ENCODE data around the gene SLC2A13. TPM values are rescaled to one million over a fixed set of nuclear protein-coding genes. Genes with fewer than 3 reads are reported as not detected.

SLC2A13 gene
- total and polyA plus RNA-seq, 4 donors, result 1.9 to 20.2 (median 6.9) TPM

- TF ChIP-seq CTCF (IDR thresholded peaks at IDR 0.05; ENCODE audit: low read depth, low read length, missing input control) (no peak), GABPA (IDR thresholded peaks at IDR 0.05 in 1 of 2, conservative IDR thresholded peaks at IDR 0.05 in 1 of 2) (no peak), YY1 (IDR thresholded peaks at IDR 0.05) (no peak), HNF4G (IDR thresholded peaks at IDR 0.05) (no peak), REST (IDR thresholded peaks at IDR 0.05) (no peak), NR2F2 (IDR thresholded peaks at IDR 0.05) (no peak), HNF4A (conservative IDR thresholded peaks at IDR 0.05) (no peak), MAX (IDR thresholded peaks at IDR 0.05) (no peak), FOXA2 (IDR thresholded peaks at IDR 0.05) (no peak)
- H3K9me3 ChIP-seq (ENCODE audit: control insufficient read depth in 4 of 4, low read length in 3 of 4), result peaks cover 0 to 3% (median under 1%) of the 10 kb centered on the region in 4 donors
- H3K4me1 ChIP-seq (ENCODE audit: control insufficient read depth in 4 of 4, insufficient read depth in 4 of 4, low read length in 3 of 4), result peaks cover 0 to 14% (median 8%) of the 10 kb centered on the region in 4 donors
- no peaks in the 10 kb centered on the region for H3K36me3 ChIP-seq (ENCODE audit: control insufficient read depth in 4 of 4, insufficient read depth in 3 of 4, low read depth in 1 of 4, low read length in 3 of 4)
- H3K9ac ChIP-seq (ENCODE audit: low read depth in 1 of 2, low read length in 2 of 2), result no peak overlapping the region
- H3K27me3 ChIP-seq (ENCODE audit: control insufficient read depth in 4 of 4, insufficient read depth in 4 of 4, low read length in 3 of 4), result no peaks in the 10 kb centered on the region
- H3K4me3 ChIP-seq (ENCODE audit: low read depth in 1 of 3, low read length in 3 of 3), result no peak overlapping the region
- H3K27ac ChIP-seq (ENCODE audit: low read depth in 1 of 2, low read length in 2 of 2), result no peak overlapping the region
- no peak for DNase-seq (ENCODE audit: low spot score)
Measured at GRCh38 chr12:40001406-40001805, 104.5 kb downstream of the SLC2A13 start.

- DNase-seq (ENCODE audit: low spot score), result no peak
- no peaks in the 10 kb centered on the region for H3K27me3 ChIP-seq (ENCODE audit: control insufficient read depth in 4 of 4, insufficient read depth in 4 of 4, low read length in 3 of 4)
- H3K4me3 ChIP-seq (ENCODE audit: low read depth in 1 of 3, low read length in 3 of 3), result no peak overlapping the region
- peaks cover 0 to 14% (median 8%) of the 10 kb centered on the region in 4 donors for H3K4me1 ChIP-seq (ENCODE audit: control insufficient read depth in 4 of 4, insufficient read depth in 4 of 4, low read length in 3 of 4)
- TF ChIP-seq REST (IDR thresholded peaks at IDR 0.05), result no peak
- no peak for TF ChIP-seq RAD21 (IDR thresholded peaks at IDR 0.05)
- TF ChIP-seq HNF4A (conservative IDR thresholded peaks at IDR 0.05), result no peak
- no peak for TF ChIP-seq SP1 (IDR thresholded peaks at IDR 0.05)
- no peak for TF ChIP-seq MAX (IDR thresholded peaks at IDR 0.05)
- no peak for TF ChIP-seq NR2F2 (IDR thresholded peaks at IDR 0.05)
- no peak for TF ChIP-seq ZBTB33 (IDR thresholded peaks at IDR 0.05)
- TF ChIP-seq GABPA (IDR thresholded peaks at IDR 0.05 in 1 of 2, conservative IDR thresholded peaks at IDR 0.05 in 1 of 2), result no peak
- H3K9ac ChIP-seq (ENCODE audit: low read depth in 1 of 2, low read length in 2 of 2), result no peak overlapping the region
- H3K9me3 ChIP-seq (ENCODE audit: control insufficient read depth in 4 of 4, low read length in 3 of 4), result peaks cover 0 to 3% (median under 1%) of the 10 kb centered on the region in 4 donors
- 94% methylated on average over 2 of the region's 2 CpGs for WGBS
- H3K27ac ChIP-seq (ENCODE audit: low read depth in 1 of 2, low read length in 2 of 2), result no peak overlapping the region
- no peaks in the 10 kb centered on the region for H3K36me3 ChIP-seq (ENCODE audit: control insufficient read depth in 4 of 4, insufficient read depth in 3 of 4, low read depth in 1 of 4, low read length in 3 of 4)
Measured at GRCh38 chr12:40000884-40001283, 105.0 kb downstream of the SLC2A13 start.
